T-helper 1 cell treated with Interleukin-12 subunit alpha and Interleukin-12 subunit beta and Interleukin-4 antibody, amounts not matched to agents 30 ng/mL and 1 ng/mL, for 36 hours (primary cell): ENCODE data around the gene ADGRG3. TPM values are rescaled to one million over a fixed set of nuclear protein-coding genes. Genes with fewer than 3 reads are reported as not detected.

Experiments
- intact Hi-C: fragments of 100-400 bp; cut with micrococcal nuclease; formaldehyde crosslinking; loops from one replicate; pipeline ENCODE4 v1.15.1; 2024
- total RNA-seq: library from RNA; stranded (reverse); gene quantifications from 2 replicates; pipeline ENCODE4 v1.2.3, GENCODE V29; 2022

The ADGRG3 gene
- total RNA-seq, 1 donor from 2014 or later, result not detected

DNA sequence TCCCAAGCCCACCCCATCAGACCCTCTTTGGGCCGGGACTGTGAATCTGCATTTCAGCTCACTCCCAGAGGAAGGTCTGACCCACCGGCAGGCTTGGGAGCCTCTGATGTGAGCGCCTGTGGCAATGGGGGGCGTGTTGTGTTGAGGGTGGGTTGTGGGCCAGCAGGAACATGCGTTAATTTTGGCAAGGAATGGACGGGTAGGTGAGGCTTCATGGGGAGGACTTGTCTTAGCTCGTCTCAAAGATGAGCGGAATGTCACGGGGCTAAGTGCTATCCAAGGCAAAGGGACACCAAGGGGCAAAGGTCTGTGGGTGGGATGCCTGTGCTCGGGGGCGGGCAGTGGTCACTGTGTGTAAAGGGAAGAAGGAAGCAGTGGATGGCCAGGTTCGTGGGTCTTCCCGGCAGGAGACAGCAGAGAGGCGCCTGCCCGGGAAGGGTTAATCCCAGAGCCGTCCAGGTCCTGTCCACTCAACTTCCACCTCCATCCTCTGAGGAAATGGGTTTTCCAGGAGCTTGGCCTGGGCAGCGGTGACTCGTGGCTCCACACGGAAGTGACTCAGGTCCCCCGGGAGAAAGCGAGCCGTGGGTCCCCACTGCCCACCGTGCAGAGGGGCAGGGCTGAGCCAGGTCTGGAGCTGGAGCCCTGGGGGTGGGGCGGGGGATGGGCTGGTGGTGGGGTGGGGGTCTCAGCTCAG, 22.3 kb upstream of the ADGRG3 start:
- intact Hi-C loops, result no loop called here

DNA sequence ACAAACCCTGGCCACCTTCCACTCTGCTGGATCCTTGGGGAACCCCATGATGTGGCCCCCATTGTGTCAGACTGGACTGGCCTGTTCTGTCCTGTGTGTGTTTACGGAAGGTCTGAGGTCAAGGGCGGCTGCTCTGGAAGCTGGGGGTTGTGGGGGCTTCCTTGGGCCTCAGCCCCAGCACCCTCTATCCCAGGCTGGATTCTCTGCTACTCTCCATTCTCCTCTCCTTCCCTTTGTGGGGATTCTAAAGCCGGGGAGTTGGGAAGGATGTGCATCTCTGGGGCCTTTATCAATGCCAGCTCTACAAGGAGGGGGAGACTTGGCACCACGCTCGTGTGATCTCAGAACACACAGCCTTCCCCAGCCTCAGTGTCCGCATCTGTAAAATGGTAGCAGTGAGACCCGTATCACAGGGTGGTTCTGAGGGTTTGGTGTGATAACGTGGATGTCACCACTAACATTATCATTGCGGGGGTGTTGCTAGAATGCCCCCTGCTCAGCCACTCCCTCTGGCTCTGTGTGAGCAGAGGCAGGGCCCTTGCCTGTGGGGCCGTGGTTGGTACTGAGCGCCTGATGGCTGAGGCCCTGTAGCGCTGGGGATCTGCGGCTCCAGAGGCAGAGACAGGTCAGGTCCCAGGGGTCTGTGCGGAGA, 21.6 kb upstream of the ADGRG3 start:
- intact Hi-C loops, result no loop called here

DNA sequence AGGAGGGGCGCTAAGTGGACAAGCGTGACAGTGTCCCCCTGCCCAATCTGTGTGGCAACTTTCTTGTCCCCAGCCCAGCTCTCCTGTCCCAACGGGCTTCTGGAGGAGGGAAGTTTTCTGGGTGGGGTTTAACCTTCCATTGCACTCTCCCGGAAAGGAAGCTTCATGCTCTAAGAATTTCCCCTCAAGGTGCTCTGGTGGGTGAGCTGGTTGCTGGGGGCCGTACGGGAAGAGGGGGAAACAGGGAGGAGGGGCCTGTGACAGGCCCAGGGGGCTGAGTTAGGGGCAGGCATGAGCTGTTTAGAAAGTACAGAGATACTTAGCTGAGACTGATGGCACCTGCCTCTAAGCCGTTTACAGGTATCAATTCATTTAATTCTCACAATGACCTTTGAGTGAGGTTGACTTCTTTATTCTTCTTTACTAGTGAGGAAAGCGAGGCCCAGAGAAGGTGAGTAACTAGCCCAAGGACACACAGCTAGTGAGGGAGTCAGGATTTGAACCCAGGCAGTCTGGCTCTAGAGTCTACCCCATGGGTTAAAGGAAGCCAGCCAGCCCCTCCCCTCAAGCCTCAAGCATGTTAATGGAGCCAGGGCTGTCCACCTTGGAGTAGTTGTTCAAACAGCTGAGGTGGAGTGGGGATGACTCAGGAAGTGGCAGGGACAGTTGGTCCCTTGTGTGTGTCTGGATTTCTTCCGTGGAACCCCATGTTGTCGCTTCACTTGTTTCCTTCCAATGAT, 20.8 kb upstream of the ADGRG3 start:
- intact Hi-C loops, result no loop called here

DNA sequence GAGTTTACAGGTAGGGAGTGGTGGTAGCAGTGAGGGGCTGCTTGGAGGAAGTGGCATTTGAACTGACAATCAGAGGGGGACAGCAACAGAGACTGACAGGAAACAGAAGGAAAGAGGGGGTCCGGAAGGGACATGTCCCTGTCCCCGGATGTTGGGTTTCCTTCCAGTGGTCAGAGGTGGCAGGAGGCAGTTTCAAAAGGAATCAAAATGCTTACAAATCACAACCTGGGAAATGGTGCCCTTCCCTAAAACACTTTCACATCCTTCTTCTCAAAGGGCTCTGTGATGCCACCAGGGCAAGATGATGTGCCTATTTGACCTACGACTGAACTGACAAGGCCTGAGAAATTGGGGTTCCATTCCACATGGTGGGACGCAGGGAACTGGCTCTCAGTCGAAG, 20.0 kb upstream of the ADGRG3 start:
- intact Hi-C loops, result loop anchor here (2.0 kb wide), 2 partner anchors 229 to 351 kb away; no protein-coding TSS in a partner anchor

DNA sequence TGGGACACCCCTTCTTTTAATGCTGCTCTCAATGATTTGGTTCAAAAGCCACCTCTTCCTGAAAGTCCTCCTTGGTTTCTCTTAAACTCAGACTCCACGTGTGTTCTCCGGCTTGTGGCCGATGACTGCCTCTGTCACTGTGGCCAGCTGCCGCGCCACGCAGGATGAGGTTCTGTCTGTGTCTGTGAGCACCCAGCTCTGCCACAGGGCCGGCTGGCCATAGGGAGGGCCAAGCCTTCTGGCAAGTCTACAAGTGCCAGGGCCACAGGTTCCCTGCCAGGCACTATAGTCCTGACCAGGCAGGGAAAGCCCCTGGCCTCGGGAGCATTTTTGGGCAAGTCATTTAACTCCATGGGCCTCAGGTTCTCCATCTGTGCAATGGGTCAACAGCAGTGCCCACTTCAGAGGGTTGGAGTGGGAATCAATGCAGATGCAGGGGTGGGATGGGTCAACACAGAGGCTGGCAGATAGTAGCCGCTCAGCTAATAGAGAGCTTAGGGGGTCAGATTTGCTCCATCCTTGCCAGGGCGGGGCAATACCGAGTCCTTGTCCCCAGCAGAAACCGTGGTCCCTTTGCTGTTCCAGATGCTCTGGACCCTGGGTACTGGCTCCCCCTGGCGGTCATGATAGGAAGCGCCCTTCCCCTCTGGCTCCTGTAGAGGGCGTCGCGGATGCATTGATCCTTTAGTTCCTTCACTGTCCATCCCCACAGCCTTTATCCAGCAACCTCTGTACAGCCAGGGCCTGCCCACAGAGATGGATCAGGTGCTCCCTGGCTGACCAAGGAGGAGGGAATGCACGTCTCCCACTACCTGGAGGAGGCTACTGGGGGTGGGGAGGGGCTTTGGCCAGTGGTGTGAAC, 19.3 kb upstream of the ADGRG3 start:
- intact Hi-C loops, result loop anchor here (1.0 to 2.0 kb wide), 10 partner anchors 40 to 350 kb away; partner anchors contain the start of gene KATNB1

DNA sequence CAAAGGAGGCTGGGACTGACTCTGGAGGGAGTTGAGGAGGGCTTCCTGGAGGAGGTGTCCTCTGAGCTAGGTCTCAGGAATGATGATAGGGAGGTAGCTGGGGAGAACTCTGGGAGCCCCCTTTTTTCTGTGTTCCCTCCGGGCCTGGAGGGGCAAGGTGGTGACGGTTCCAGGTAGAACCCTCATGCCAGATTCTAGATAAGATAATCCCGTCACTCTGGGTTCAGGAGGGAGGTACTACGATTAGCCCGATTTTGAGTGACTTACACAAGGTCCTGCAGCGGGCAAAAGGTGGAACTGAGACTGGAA, 18.7 kb upstream of the ADGRG3 start:
- intact Hi-C loops, result loop anchor here (1.0 to 2.0 kb wide), 10 partner anchors 40 to 349 kb away; partner anchors contain the start of gene KATNB1

DNA sequence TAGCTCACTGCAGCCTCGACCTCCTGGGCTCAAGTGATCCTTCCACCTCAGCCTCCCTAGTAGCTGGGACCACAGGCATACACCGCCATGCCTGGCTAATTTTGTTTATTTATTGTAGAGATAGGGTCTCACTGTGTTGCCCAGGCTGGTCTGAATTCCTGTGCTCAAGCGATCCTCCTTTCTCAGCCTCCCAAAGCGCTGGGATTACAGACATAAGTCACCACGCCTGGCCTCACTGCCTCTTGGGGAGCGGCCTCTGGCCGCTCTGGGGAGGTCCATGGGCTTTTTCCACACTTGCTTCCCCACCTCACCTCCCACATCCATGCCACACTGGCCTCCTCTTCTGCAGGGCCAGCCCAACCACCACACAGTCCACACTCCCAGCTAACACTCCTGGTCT, 18.3 kb upstream of the ADGRG3 start:
- intact Hi-C loops, result loop anchor here (1.0 to 2.0 kb wide), 10 partner anchors 41 to 350 kb away; partner anchors contain the start of gene KATNB1

DNA sequence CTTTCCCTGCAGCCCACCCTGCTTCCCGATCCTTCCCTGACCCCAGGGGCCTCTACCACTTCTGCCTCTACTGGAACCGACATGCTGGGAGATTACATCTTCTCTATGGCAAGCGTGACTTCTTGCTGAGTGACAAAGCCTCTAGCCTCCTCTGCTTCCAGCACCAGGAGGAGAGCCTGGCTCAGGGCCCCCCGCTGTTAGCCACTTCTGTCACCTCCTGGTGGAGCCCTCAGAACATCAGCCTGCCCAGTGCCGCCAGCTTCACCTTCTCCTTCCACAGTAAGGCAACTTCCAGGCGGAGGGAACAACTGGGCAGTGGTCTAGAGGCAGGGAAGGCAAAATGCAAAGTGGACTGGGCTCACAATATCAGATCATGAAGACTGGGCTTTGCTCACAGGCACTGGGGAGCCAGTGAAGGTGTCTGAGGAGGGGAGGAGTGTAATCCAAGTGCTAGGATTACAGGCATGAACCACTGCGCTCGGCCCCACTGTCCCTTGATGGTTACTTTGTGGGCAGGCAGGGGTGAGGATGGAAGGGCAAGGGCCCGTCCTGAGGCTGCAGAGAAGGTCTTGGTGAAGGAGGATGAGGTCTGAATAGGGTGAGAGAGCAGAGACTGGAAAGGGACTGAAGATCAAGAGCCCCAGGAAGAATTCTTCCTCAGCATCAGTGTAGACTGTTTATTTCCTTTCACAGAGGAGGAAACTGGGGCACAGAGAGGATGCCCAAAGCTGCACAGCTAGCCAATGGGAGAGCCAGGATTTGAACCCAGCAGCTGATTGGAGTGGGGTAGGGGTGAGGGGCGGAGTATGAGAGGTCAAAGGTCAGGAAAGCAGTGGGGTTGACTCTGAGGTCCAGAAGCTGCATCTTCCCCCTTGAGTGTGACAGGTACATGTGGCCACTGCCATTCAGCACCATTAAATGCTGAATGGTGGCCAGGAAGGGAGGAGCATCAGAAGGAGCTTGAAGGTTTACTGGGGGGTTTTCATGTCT, 16.5 kb upstream of the ADGRG3 start:
- intact Hi-C loops, result no loop called here

DNA sequence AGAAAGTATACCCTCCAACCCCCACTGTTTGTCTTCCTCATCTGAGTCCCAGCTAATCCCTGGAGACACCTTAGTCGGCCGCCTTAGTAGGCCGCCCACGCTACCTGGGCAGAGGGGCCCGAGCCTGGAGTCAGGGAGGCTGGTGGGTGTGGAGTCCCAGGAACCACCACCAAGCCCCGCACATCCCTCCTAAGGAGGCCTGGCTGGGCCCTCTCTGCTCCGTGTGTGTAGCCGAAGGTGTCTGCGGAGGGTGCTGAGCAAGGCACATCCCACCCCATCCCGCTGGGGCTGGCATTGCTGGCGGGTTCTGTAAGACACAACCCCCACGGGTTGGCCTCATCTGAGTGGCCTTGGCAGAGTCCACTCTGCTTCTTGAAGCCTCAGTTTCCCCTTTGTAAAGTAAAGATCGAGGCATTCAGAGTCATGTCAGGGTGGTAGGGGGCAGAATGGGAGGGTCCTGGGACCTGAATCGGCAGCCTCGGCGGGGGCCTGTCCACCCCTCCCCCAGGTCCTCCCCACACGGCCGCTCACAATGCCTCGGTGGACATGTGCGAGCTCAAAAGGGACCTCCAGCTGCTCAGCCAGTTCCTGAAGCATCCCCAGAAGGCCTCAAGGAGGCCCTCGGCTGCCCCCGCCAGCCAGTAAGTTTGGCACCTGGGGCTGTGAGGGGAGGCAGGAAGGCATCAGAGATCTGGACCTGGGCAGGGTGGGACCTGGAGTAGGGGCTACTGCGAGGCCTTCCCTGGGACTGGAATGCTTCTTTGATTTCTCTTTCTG, 15.2 kb upstream of the ADGRG3 start:
- intact Hi-C loops, result no loop called here

DNA sequence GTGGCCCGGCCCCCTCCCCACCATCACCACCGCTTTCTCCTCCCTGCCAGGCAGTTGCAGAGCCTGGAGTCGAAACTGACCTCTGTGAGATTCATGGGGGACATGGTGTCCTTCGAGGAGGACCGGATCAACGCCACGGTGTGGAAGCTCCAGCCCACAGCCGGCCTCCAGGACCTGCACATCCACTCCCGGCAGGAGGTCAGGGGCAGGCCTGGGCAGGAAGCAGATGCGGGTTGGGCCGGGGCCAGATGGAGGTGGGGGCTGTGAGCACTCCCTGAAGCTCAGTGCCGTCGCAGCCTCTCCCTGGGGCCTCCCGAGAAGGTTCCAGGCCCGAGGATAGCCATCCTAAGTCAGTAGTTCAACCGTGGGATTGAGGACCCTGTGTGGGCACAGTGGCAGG, 14.2 kb upstream of the ADGRG3 start:
- intact Hi-C loops, result no loop called here

DNA sequence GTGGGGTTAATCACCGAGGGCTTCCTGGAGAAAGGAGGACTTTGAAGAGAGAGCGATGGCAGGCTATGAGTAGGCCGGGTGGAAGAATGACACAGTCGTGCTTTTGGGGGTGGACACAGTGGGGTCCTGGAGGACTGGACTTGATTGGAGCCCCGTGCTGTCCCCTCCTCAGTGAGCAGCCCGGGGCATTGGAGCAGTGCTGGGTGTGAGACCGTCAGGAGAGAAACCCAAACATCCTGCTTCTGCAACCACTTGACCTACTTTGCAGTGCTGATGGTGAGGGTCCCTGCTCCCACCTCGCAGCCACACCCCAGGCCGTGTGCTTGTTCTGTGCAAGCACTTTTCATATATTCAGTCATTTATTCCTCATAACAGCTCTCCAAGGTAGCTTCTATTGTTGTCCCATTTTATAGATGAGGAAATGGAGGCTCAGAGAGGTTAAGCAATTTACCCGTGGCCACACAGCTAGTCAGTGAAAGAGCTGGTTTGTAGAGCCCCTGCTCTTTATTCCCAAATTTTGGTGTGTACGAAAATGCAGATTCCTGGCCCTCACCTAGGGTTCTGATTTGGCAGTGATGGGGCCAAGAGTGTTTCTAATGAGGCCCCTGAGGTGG, 11.7 kb upstream of the ADGRG3 start:
- intact Hi-C loops, result no loop called here

DNA sequence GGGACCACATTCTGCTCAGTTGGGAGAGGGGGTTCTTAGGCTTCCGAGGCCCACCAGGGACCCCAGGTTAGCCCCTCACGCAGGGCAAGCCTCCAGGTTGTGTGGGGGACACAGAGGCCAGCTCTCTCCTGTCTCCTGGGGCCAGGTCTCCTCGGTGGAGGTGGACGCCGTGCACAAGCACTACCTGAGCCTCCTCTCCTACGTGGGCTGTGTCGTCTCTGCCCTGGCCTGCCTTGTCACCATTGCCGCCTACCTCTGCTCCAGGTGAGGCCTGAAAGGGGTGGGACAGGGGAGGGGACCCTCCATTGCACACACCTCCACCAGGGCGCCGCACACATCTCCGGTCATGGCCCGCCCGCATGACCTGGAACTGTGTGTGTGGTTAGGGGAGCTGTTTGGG, 10.9 kb upstream of the ADGRG3 start:
- intact Hi-C loops, result no loop called here

DNA sequence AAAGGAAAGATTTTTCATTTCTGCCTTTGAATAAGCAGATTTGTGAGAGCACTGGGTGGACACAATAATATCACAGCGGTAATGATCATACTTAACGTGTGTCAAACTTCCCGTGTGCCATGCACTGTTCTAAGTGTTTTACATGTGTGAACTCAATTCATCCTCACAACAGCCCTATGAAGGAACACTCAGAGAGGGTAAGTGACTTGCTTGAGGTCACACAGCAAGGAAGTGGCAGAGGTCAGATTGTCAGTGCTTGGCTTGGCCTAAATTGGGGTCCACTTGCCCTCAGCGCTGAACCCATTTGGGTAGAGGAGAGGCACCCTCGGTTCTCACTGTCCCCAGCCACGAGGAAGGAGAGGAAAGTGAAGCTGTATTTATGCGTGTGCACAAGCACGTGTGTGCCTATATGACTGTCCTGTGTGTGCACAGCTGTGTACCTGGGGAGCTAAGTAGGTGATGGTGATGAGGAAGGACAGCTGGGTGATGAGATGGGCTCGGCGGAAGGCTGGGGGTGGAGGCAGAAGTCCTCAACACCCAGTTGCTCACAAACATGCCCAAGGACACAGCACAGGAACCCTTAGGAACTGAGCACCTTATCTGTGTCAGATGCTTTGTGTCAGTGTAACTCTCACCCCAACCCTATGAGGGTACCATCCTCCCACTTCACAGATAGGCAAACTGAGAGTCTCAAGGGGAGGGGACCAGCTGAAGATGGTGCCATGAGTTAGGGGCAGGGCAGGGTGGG, 9.8 kb upstream of the ADGRG3 start:
- intact Hi-C loops, result no loop called here

DNA sequence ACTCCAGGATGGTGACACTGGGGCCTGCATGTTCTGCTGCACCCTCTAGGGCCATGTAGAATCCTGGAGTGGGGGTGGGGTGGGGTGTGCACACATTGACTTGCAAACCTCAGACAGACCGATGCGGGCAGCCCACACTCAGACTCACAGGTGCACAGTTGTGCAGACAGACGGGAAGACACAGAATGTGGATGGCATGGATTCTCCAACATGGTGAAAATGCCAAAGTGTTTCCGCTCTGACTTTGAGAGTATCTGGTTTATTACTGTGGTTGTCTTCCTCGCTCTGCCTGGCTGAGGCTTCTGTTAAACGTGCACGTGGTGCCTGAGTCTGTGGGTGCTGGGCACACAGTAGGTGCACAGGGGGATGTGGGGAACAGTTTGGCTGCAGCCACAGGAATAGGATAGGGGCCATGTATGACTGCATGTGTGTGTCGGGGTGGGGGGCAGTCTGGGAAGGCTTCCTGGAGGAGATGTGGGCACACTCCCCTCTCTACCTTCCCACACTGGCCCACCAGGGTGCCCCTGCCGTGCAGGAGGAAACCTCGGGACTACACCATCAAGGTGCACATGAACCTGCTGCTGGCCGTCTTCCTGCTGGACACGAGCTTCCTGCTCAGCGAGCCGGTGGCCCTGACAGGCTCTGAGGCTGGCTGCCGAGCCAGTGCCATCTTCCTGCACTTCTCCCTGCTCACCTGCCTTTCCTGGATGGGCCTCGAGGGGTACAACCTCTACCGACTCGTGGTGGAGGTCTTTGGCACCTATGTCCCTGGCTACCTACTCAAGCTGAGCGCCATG, 9.0 kb upstream of the ADGRG3 start:
- intact Hi-C loops, result no loop called here

DNA sequence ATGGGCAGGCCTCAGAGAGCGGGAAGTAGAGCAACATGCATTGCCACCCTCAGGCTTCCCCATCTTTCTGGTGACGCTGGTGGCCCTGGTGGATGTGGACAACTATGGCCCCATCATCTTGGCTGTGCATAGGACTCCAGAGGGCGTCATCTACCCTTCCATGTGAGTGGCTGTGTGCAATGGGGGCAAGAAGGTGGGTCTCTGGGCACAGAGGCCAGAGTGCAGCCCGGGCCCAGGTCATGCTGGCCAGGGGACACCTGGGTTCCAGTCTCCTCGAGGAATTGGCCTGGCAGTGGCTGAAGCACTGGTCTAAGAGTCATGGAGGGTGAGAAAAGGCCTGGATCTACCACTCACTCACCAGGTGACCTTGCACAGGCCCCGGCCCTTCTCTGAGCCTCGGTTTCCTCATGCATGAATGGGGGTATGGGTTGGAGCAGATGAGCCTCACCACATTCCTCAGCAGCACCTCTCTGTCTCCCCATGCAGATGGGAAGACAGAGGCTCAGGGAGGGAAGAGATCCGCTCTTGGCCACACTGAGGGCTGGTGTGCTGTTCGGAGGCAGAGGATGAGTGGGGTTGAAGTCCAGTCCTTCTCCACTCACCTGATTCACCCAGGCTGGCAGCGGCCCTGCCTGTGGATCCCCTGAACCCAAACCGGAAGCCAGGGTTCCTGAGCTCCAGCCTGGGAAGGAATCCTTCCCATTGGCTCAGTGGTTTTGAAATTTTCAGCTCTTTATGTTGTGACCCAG, 7.2 kb upstream of the ADGRG3 start:
- intact Hi-C loops, result no loop called here

DNA sequence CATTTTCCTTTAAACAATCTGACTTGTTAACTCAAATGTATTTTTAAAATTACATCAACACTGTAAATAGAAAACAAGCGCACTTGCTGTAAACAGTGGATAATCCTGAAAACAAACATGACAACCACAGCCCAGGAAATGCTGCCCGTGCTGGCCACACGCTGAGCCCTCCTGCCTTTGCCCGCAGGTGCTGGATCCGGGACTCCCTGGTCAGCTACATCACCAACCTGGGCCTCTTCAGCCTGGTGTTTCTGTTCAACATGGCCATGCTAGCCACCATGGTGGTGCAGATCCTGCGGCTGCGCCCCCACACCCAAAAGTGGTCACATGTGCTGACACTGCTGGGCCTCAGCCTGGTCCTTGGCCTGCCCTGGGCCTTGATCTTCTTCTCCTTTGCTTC, 6.6 kb upstream of the ADGRG3 start:
- intact Hi-C loops, result no loop called here
